ENCODE data around the gene SMURF2.

DNA sequence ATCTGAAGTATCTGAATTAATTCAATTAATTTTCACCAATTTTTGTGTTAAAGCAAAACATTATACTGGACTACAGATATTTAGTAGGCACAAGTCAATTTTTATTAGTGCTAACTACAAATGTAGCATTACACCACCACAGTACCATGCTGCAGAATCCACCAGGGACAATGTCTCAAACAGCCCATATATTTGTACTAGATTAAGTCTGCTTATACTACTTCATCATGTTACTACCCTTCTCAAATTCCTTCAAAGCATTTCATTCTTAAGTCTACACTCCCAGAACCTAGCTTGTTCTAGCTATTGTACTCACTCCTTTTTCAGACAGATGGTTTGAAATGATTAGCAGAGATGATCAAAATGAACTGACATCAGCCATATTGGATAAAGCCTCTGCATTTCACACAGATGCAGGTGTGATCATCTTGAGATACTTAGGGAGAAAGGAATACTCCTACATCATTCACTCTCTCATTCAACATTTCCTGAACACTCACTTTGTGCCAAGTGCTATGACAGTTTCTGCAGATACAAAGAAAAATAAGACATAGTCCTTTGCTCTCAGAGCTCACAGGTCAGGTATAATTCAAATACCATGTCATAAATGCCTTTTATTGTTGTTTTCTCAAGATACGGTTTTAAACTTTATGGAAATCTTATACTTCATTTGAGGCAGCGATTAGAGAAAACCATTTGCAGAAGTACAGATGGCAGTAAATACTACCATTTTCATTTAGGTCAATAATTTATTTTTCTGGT is 47.7 kb downstream of the SMURF2 start:
- TF ChIP-seq, protein P1, sequence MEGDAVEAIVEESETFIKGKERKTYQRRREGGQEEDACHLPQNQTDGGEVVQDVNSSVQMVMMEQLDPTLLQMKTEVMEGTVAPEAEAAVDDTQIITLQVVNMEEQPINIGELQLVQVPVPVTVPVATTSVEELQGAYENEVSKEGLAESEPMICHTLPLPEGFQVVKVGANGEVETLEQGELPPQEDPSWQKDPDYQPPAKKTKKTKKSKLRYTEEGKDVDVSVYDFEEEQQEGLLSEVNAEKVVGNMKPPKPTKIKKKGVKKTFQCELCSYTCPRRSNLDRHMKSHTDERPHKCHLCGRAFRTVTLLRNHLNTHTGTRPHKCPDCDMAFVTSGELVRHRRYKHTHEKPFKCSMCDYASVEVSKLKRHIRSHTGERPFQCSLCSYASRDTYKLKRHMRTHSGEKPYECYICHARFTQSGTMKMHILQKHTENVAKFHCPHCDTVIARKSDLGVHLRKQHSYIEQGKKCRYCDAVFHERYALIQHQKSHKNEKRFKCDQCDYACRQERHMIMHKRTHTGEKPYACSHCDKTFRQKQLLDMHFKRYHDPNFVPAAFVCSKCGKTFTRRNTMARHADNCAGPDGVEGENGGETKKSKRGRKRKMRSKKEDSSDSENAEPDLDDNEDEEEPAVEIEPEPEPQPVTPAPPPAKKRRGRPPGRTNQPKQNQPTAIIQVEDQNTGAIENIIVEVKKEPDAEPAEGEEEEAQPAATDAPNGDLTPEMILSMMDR (IDR thresholded peaks at IDR 0.05 in 8 of 11, conservative IDR thresholded peaks at IDR 0.05 in 3 of 11): no peak
- no peak for TF ChIP-seq POLR2A (IDR thresholded peaks at IDR 0.05)

Measured in spleen (tissue), 7 donors.